OCI-LY1 (cell line): ENCODE data around the gene SH2D6.
A peak's percentile ranks its signal among the peaks of the same experiment; 100 is the strongest.

Source experiments
- EZH2 ChIP-seq: fragments of 200-600 bp; sonication (generic), shearing (Covaris generic); IDR thresholded peaks from 2 replicates; pipeline ENCODE4 v1.8.0; 2017; ENCODE audit warnings: borderline replicate concordance, mixed run types, mild to moderate bottlenecking, antibody characterized with exemption, low read length, moderate library complexity, mixed read lengths
- TF ChIP-seq, protein P1 (sequence below): fragments of 200-600 bp; sonication (generic), shearing (Covaris generic); IDR thresholded peaks from 2 replicates; pipeline ENCODE4 v1.5.1; 2017; ENCODE audit warnings: mild to moderate bottlenecking, antibody characterized with exemption, low read length, moderate library complexity, mixed read lengths

DNA sequence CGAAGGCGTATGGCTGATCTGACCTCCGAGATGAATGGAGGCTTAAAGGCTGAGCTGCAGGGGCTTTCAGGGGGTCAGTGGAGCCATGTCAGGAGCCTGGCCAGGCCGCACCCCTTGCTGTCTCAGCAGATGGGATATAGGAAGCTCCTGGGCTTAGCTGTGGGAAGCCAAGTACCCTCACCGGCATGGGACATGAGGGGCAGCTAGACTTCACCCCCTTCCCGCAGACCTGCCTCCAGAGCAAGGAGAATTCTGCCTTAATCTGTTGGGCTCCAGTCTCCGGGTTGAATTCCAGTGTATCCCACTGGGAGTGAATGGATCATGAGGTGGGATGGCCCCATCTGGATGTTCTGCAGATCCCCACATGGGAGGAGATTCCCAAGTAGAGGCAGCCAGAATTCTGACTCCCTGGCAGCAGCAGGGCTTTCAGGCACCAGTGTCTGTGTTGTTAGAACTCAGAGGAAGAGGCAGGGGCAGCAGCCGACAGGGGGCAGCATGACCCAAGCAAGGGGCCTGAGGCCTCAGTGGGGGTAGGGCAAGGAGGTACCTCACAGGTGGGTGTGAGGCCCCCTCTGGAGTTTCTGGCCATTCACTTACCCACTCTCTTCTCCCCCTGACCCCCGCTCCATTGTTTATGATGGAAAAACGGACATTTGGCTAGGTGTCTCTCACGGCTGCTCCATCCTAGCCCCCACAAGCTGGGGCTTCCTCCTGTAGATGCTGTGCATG, 27.4 kb upstream of the SH2D6 start:
- TF ChIP-seq, protein P1, sequence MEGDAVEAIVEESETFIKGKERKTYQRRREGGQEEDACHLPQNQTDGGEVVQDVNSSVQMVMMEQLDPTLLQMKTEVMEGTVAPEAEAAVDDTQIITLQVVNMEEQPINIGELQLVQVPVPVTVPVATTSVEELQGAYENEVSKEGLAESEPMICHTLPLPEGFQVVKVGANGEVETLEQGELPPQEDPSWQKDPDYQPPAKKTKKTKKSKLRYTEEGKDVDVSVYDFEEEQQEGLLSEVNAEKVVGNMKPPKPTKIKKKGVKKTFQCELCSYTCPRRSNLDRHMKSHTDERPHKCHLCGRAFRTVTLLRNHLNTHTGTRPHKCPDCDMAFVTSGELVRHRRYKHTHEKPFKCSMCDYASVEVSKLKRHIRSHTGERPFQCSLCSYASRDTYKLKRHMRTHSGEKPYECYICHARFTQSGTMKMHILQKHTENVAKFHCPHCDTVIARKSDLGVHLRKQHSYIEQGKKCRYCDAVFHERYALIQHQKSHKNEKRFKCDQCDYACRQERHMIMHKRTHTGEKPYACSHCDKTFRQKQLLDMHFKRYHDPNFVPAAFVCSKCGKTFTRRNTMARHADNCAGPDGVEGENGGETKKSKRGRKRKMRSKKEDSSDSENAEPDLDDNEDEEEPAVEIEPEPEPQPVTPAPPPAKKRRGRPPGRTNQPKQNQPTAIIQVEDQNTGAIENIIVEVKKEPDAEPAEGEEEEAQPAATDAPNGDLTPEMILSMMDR: peak; percentile 95
- TF ChIP-seq EZH2: no peak
